ENCODE measurements around the gene LRMDA. TPM values are rescaled to one million over a fixed set of nuclear protein-coding genes. Genes with fewer than 3 reads are reported as not detected.

LRMDA gene
- total RNA-seq, 6 experiments from 2014 or later, result 0.32 TPM; not detected in 5

DNA sequence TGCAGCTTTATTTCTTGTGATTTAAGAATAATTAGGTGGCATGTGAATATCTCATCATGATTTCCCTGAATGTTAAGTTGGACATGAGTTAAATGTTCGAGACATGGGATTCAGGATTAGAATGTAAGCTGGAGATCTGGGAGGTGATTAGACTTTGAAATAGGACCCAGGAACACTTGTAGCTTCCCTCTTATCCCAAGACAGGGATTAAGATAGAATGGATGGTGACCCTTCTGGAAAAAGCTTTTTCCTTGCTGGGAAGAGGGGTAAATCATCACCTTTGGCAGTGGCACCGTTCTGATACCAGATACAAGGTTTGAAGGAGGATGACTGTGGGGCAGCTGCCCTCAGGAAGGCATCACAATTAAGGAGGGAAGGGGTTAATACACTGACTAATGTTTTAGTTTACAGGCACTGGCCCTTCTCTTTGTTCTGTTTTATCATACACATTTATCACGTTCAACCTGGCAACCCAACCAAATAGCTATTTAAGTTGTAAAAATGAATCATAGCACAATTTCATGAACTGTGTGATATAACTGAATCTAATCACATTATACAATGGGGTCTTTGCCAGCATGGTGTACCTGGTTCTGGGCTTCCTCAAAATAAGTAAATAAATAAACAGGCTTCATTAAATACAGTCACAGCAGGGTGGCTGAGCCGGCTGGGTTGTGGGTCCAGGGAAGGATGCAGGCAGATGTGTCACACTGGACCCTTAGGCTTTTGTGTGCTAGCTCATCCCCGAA is 212.7 kb downstream of the LRMDA start:
- H3K4me1 Mint-ChIP-seq (ENCODE audit: low read depth), result no peaks in the 10 kb centered on the region
- TF ChIP-seq, protein P1, sequence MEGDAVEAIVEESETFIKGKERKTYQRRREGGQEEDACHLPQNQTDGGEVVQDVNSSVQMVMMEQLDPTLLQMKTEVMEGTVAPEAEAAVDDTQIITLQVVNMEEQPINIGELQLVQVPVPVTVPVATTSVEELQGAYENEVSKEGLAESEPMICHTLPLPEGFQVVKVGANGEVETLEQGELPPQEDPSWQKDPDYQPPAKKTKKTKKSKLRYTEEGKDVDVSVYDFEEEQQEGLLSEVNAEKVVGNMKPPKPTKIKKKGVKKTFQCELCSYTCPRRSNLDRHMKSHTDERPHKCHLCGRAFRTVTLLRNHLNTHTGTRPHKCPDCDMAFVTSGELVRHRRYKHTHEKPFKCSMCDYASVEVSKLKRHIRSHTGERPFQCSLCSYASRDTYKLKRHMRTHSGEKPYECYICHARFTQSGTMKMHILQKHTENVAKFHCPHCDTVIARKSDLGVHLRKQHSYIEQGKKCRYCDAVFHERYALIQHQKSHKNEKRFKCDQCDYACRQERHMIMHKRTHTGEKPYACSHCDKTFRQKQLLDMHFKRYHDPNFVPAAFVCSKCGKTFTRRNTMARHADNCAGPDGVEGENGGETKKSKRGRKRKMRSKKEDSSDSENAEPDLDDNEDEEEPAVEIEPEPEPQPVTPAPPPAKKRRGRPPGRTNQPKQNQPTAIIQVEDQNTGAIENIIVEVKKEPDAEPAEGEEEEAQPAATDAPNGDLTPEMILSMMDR (IDR thresholded peaks at IDR 0.05), result no peak
- peaks cover 16% of the 10 kb centered on the region; the same call in 1 of the 2 replicates for H3K27me3 Mint-ChIP-seq (ENCODE audit: insufficient read depth)

DNA sequence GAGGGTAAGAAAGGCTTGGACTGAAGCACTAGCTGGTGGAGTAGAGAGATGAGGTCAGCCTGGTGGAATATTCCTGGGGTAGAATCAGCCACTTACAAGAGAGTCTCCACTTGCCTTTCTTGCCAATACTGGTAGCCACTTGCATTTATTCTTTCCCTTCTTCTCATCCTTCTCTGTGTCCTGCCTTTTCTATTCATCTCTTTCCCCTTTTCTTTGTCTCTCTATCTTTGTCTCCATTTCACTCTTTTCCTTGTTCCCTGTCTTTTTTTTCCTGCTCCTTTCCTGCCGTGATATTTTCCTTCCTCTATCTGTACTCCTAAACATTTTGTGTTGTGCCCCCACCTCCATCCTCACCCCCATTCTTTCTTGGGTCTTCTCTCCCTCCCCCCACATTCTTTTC is 214.3 kb downstream of the LRMDA start:
- no peak overlapping the region for H3K27ac Mint-ChIP-seq
- H3K4me3 Mint-ChIP-seq, result no peak overlapping the region

More for the DNA sequence above, 212.7 kb downstream of the LRMDA start:
- Mint-ChIP-seq H3K4me3 (no peak overlapping the region), H3K36me3 (ENCODE audit: low read depth) (no peaks in the 10 kb centered on the region), H3K9me3 (no peaks in the 10 kb centered on the region), H3K27ac (no peak overlapping the region)
- DNase-seq, result no peak

DNA sequence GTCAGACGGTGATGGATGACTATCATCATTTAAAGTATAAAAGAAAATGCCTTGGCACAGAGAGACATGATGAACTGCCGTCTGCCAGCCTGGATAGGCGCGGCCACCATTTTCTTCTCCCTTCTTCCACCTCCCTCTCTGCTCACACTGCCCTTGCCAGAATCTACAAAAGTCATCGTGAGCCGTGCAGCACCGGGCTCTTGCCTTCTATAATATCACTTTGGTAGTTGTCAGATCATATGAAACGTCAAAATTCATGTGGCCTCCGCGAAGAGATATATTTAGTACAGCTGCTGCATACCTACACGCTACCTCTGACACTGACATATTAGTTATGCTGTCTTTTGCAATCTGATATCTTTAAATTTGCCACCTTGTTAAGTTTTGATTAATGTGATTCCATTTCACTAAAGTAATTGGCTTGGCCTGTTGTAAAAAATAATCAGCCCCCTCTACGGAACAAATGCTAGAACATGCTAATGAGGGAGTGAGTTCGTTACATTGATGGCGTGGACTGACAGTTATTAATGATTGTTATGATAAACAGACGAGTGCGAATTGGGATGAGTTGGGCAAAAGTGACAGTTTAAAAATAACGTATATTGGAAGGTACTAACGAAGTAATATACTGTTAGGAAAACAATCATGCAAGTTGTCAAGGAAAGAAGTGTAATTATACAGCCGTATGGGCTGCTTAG is 214.9 kb downstream of the LRMDA start:
- Mint-ChIP-seq H3K36me3 (ENCODE audit: low read depth) (no peaks in the 10 kb centered on the region), H3K4me1 (ENCODE audit: low read depth) (no peaks in the 10 kb centered on the region), H3K9me3 (no peaks in the 10 kb centered on the region), H3K4me3 (no peak overlapping the region), H3K27me3 (ENCODE audit: insufficient read depth) (peaks cover 8% of the 10 kb centered on the region; the same call in 1 of the 2 replicates), H3K27ac (no peak overlapping the region)
- no peak for DNase-seq
- TF ChIP-seq, protein P1 (IDR thresholded peaks at IDR 0.05), result no peak

More for the DNA sequence above, 214.3 kb downstream of the LRMDA start:
- Mint-ChIP-seq H3K4me1 (ENCODE audit: low read depth) (no peaks in the 10 kb centered on the region), H3K27me3 (ENCODE audit: insufficient read depth) (peaks cover 11% of the 10 kb centered on the region; the same call in 1 of the 2 replicates), H3K9me3 (no peaks in the 10 kb centered on the region), H3K36me3 (ENCODE audit: low read depth) (no peaks in the 10 kb centered on the region)
- no peak for DNase-seq
- TF ChIP-seq, protein P1 (IDR thresholded peaks at IDR 0.05), result no peak

DNA sequence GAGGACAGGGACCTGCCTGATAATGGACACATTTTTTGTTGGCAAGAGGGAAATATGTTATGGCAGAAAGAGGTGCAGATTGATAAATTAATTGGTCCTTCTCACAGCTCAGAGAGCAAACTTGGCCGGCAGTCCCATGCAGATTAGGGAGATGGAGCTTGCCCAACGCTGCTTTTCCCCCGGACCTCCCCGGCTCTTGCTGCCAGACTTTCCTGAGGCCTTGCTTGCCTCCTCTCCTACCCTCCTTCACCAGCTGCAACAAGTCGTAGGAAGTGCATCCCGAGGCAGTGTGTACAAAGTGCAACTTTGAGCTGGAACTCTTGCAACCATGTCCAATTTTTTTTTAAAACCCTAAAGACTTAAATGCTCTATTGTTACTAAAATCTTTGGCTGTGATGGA is 215.5 kb downstream of the LRMDA start:
- Mint-ChIP-seq H3K27ac (no peak overlapping the region), H3K36me3 (ENCODE audit: low read depth) (no peaks in the 10 kb centered on the region), H3K27me3 (ENCODE audit: insufficient read depth) (peaks cover 8% of the 10 kb centered on the region; the same call in 1 of the 2 replicates), H3K4me3 (no peak overlapping the region), H3K4me1 (ENCODE audit: low read depth) (no peaks in the 10 kb centered on the region), H3K9me3 (no peaks in the 10 kb centered on the region)
- TF ChIP-seq, protein P1 (IDR thresholded peaks at IDR 0.05), result no peak
- DNase-seq, result no peak

DNA sequence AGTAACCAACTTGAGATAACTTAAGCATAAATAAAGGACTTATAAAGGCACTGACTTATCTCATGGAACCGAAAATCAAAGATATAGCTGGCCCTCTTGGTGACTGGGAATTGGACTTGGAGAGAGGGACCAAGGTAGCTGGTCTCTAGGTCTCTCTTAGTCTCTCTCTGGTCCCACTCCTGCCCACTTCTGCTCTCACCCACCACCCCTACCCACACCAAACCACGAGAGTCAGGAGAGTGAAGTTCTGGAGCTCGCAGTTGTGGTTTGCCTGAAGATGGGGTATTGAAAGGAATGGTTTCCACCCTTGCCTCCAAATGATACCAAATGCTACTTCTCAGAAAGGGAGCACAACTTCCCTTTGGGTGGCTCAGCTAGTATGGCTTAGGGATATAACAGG is 216.3 kb downstream of the LRMDA start:
- DNase-seq, result no peak
- Mint-ChIP-seq H3K4me3 (no peak overlapping the region), H3K36me3 (ENCODE audit: low read depth) (no peaks in the 10 kb centered on the region), H3K9me3 (no peaks in the 10 kb centered on the region), H3K4me1 (ENCODE audit: low read depth) (no peaks in the 10 kb centered on the region), H3K27ac (no peak overlapping the region), H3K27me3 (ENCODE audit: insufficient read depth) (peaks cover 8% of the 10 kb centered on the region; the same call in 1 of the 2 replicates)
- TF ChIP-seq, protein P1 (IDR thresholded peaks at IDR 0.05), result no peak
